NK-92 (cell line): ENCODE data around the gene TYSND1.
"Not testable (repeated sequence)": the region's sequence is repeated elsewhere in the genome, so short reads cannot be mapped to it uniquely, and the experiment has no call there.

Experiments
- DNase-seq: peaks from one replicate; lab custom pipeline; 2025; ENCODE audit not compliant: unreplicated experiment; lab: John Stamatoyannopoulos, UW

The TYSND1 gene

GRCh38 chr10:70135046-70135445 is 11.5 kb downstream of the TYSND1 start:
- DNase-seq, result no peak

DNA sequence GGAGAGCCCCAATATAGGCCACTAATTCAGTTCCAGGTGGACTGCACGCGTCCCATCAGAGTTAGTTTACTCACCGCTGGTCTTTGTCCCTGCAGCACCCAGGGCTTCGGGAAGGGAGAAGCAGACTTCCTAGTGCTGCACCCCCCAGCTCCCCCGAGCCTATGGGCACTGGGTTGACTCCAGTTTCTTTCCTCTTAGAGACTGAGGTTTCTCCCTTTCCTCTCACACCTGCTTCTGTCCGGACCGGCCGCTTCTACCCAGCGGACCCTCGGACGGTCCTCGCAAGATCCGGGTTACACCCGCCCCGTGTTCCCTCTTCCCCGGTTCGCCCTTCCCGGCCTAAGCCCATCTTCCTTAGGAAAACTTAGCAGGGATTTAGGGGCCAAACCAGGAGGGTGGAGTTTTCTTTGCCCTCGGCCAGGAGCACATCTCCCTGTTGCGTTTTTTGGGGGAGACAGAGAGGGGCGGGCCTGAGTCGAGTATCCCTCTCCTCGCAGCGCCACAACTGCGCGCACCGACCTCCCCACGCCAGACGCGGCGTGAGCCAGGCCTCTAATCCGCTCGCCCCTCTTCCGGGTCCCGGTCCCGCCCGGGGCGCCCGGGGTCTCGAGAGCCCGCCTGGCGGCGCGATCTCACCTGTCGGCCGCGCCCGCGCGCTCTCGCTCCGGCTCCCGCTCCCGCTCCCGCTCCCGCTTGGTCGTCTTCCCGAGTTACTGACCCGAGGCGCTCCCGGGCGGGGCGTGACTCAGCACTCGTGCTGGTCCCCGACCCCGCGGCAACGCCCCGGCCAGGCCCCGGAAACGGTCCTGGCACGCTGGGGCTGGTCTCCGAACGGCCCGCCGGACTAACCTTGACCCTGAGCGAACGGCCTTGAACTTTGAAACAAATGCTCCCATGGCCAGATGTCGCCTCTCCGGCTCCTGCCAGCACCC is 14.1 kb downstream of the TYSND1 start, which contains the start of gene AIFM2:
TSS of gene AIFM2 (minus strand) at position 728 of the 932 bp plus-strand sequence. CDS start 8,741 bp downstream, outside the sequence.
- DNase-seq, result no peak

DNA sequence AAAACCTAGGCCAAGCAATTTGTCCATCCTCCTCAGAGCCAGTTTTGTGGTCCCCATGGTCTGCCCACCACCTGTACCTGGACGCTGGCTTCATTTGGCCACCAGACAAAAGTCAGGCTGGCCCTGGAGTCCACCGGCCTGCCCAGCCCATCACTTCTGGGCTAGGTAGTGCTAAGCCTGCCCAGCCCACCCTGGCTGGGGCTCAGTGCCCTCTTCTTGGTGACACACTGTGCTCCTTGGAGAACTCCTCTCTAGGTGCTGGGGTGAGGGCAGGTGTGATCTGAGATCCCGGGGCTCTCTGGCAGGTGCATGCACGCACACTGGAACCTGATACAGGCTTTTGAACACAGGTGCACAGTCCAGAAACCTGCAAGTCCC is 15.0 kb downstream of the TYSND1 start:
- no peak for DNase-seq

DNA sequence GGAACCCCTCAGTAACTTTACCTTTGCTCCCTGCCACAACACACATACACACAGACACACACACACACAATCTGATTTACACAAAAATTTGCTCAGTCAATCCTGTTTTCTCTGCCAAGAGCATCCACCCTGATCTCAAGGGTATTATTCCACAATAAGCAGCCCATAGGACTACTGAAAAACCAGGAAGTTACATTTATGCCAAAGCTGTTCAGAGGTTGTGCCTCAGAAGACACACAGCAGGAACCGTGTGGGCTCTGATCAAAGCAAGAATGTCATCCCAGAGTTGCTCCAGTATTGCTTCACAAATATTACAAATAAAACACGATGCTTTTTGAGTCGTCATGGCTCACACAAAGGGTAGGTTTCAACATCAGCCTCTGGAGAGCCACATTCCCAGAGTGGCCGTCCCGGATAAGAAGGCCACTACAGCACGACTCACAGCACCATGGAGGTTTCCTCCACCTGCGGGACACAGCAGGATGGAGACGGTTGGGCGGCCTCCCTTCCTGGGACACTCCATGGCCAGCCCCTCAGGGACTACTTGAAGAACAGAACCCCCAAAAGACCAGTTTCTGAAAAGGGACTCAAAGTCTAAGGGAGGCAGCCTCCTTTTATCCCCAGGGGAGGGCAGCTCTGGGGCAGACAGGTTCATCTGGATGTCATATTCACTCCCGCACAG is 15.5 kb downstream of the TYSND1 start:
- no peak for DNase-seq

GRCh38 chr10:70126700-70127395 is 19.7 kb downstream of the TYSND1 start:
- DNase-seq, result no peak

DNA sequence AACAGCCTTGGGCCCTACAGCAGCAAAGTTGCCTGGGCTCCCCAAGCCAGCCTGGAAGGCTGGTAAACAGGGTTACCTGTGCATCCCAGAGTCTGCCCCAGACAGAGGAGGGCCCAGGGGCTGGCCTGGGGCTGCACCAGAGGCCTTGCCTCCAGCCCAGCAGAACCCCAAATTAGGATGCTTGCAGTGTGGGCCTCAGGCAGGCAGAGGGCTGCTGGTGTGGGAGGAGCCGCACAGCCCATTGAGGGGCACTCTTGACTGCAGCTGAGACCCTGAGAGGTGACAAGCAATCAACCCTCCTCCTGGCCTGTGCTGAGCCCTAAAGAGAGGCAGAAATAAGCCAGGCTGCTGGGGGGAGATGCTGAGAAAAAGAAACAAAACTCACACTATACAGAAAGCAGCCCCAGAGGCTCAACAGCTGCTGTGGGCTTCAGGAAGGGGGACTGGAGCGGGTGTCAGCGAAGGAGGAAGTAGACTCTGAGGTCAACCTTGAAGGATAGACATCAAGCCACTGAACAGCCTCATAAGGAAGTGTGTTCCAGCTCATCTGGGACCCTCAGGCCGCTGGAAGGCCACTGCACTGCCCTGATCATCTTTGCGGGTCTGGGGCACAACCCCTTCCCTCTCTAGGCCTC is 20.5 kb downstream of the TYSND1 start:
- DNase-seq, result no peak

GRCh38 chr10:70124918-70125317 is 21.6 kb downstream of the TYSND1 start:
- DNase-seq, result no peak

GRCh38 chr10:70124415-70124814 is 22.1 kb downstream of the TYSND1 start:
- DNase-seq, result no peak

- DNase-seq, result no peak
Measured at GRCh38 chr10:70123817-70124216, 22.7 kb downstream of the TYSND1 start.

- not testable (repeated sequence) for DNase-seq
Measured at GRCh38 chr10:70123166-70123565, 23.3 kb downstream of the TYSND1 start.

DNA sequence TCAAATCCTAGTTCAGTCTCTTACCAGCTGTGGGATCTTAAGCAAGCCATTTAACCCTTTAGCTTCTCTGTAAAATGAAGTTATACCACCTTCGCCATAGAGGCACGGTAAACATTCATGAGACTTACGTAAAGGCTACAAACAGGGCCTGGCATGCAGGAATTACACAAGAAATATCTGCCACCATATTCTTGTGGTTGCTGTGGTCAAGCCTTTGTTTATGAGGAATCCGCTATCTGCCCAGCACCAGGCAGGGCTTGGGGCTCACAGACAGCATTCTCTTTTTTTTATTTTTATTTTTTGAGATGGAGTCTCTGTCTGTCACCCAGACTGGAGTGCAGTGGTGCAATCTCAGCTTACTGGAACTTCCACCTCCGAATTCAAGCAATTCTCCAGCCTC is 23.8 kb downstream of the TYSND1 start:
- DNase-seq, result no peak

- DNase-seq, result no peak
Measured at GRCh38 chr10:70121281-70121949, 25.1 kb downstream of the TYSND1 start.

GRCh38 chr10:70120417-70120816 is 26.1 kb downstream of the TYSND1 start:
- no peak for DNase-seq

DNA sequence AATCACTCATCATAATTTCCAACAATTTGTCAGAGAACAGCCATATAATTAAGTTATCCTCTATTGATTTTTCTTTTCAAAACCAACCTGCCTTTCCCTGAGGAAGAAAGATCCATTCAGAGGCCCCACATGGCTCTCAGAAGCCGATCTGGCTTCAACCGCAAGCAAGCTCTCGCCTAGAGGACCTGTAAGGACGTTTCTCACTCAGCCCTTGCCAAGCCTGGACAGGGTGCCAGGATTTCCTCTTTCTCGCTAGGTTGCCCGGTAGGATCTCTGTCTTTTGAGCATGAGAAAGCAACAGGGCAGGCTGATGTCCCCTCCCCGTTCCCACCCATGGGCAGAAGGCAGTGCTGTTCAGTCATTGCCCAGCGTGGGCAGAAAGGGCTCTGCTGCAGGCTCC is 26.9 kb downstream of the TYSND1 start:
- DNase-seq, result no peak

DNA sequence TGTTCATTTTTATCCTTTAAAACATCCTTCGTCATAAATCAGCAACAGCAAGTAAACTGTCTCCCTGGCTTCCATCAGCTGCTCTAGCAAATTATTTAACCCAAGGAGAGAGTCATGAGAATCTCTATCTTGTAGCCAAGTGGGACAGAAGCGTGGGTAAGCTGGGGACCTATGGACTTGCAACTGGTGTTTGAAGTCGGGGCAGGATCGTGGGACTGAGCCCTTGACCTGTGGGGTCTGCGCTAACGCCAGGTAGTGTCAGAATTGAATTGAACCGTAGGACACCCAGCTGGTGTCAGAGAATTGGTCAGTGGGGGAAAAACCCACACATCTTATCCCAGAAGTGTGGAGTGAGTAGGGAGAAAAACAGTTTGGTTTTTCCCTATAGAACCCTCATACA is 27.3 kb downstream of the TYSND1 start:
- DNase-seq, result no peak

DNA sequence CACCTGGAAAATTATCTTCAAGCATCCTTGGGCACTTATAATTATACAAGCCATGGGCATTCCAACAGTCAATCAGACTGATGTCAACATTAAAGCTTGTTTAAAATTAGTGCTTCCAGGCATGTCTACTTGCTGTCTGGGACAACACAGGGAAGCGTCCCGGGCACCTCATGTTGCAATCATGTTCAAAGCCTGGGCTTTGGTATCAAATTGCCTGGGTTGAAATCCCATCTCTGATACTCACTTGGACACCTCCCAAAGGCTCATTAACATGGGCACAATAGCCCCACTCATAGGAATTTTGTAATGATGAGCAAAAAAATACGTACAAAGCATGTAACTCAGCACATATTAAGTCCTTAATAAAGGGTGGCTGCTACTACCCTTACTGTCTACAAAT is 28.3 kb downstream of the TYSND1 start:
- no peak for DNase-seq

- DNase-seq, result no peak
Measured at GRCh38 chr10:70117646-70118045, 28.9 kb downstream of the TYSND1 start.

- DNase-seq, result no peak
Measured at GRCh38 chr10:70115948-70116682, 30.4 kb downstream of the TYSND1 start.

DNA sequence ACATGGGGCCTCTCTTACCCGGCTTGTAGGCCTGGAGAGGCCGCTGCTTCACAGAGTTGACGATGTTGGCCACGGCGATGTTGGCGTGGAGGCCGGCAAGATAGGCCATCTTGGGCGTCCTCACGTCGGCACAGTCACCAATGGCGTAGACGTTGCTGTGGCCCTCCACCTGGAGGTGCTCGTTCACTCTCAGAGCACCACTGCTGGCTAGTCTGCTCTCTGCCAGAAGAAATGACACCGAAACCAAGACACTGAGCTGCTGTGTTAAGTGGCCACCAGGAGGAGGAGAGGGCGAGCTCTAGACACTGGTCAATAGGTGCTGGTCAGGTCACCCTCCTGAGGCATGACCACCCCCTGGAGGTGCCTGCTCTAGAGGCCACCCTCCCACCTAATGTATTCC is 31.6 kb downstream of the TYSND1 start:
- DNase-seq, result no peak

GRCh38 chr10:70112071-70112470 is 34.4 kb downstream of the TYSND1 start:
- DNase-seq, result no peak
